GM18499 (cell line): Measurements from ENCODE around the gene KRT222.

Experiments used
- ATAC-seq: cut with Tn5 transposase; IDR thresholded peaks from one replicate; pipeline ENCODE4 v1.9.1; 2021; ENCODE audit warnings: moderate number of reproducible peaks; ENCODE audit not compliant: insufficient read depth, unreplicated experiment

The KRT222 gene

GRCh38 chr17:40659911-40660310 lies 5.1 kb downstream of the KRT222 start:
- no peak for ATAC-seq

DNA sequence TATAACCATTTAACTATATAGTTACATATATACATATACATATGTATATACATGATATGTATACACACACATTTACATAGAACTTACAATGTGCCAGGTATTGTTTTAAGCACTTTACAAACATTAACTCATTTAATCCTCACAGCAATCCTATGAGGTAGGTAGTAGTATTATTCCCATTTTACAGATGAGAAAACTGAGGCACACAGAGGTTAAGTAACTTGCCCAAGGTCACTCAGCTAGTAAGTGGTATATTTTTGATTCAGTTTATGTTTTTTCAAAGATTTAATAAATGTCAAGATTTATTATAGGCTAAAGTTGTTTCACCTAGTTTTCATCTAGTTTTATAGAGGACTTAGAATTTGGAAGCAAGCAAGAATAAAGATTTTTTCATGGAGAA lies 6.6 kb downstream of the KRT222 start:
- ATAC-seq = no peak

DNA sequence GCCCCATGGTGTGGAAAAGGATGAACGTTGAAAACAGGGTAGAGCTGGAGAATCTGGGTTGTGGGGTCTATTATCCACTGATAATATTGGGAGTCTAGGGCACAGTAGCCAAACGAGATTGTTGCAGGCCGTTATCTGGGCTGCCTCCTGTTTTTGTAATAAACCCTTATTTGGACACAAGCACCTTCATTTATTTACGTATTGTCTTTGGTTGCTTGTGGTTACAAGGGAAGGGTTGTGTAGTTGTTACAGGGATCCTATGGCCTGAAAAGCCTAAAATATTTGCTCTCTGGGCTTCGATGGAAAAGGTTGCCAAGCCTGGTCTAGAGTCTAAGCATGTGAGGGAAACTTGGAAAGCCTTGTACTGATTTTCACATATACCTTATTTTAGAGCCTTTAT lies 13.0 kb downstream of the KRT222 start:
- ATAC-seq = no peak

DNA sequence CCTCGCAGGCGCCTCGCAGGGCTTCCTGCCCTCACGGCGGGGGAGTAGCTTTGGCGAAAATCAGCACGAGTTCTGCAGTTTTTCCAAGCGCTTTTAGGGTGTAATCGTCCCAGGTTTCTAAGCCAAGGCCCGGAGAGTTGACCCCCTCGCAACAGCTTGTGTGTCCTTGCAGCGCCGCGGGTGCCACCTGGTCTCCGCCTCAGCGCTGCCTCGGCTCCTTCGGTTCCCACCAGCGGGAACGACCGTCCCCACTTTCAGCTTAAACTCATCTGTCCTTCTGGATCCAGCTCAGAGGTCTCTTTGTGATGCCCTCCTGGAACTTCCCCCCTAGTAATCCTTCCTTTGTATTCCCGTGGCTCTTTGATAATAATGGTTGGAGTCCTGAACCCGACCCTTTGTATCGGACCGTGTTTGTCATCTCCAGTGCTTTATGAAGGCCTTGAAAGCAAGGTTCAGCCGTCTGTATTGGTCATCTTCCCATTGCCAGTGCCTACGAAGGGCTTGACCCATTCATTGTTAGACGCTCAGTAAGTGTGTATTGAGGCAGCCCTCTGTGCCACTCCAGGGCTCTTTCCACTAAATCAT lies 16.5 kb downstream of the KRT222 start:
- no peak for ATAC-seq

GRCh38 chr17:40647624-40648383 lies 17.2 kb downstream of the KRT222 start, which contains the start of gene SMARCE1:
SMARCE1 (minus strand) TSS chr17:40647818; CDS start chr17:40645802, 2,016 bp downstream.
- no peak for ATAC-seq

DNA sequence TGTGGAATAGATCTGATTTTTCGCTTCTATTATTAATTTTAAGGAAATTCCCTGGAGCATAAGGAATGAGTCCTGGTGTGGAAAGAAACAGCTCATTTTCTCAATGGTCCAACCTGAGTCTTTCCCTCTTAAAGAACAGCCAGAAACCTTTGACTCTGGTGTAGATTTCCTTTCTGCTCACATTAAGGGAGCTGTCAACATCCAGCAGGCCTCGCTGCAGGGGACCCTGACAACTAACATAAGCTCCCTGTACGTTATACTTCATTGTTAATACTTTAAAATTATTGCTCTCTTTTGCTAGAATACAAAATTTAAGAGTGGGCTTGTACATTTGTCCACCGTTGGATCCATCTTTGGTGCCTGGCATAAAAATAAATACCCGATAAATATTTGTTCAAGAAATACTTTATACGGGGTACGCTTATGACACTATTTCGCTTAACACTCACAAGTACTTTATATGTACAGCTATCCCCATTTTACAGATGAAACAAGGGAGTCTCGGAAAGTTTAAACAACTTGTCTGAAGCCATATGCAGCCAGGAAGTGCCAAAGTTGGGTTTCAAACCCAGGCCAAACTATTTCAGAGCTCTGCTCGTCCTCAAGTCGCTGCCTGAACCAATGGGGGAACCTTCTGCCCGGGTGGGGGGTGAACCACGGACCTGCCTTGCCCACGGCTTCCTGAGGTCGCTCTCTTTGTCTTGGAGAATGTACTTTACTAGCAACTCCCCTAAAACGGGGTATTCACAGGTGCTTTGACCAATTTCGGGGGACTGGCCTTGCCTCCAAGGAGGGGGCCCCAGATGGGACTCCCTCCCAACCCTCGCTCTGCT lies 18.0 kb downstream of the KRT222 start:
- ATAC-seq = no peak

- no peak for ATAC-seq
Observed at GRCh38 chr17:40645943-40646342, 19.0 kb downstream of the KRT222 start.

GRCh38 chr17:40645291-40645690 lies 19.7 kb downstream of the KRT222 start:
- no peak for ATAC-seq

DNA sequence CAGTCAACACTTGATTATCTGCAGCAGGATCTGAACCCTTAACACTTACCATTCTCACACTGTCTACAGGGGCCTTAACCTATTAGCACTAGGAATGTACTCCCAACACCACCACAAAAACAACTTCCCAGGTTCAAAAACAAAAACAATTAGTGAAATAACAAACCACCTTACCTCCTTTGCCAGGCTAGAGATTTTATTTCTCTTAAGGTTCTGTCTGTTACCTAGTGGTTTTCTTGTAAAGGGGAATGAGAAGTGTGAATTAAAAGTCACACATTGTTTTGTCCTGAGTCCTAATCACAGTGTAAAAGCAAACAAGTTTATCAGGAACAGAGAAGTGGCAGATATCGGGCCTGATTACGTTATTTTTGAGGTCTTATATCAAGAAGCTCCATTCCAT lies 27.0 kb downstream of the KRT222 start:
- no peak for ATAC-seq

DNA sequence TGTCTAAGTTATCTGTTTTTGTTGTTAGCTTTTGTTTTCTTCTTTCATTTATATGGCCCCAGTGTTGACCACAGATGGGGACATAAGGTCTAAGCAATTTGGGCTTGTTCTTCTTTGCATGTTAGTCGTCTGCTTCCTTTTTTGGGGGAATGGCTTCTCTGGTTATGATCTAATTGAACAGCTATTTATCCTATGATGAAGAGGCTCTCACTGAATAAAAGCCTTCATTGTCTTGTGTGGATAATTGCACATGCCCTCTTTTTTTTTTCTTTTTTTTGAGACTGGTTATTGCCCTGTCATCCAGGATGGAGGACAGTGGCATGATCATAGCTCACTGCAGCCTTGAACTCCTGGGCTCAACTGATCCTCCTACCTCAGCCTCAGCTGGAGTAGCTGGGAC lies 31.1 kb downstream of the KRT222 start:
- no peak for ATAC-seq

DNA sequence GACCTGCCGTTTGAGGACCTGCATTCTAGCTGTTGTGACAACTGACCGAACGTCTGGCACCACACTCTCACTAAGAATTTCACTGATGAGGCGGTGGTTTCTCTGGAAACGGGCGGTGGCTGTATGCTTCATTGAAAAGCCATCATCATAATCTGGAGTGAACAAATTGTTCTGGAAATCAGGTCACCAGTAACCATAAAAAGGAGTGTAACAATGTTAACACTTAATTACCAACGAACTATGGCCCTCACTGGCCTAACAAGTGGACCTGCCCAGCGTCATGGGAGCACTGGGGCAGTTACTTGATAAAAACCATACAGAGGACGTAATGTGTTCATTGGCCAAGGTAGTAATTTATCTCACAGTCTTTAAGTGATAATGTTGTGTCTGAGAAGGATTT lies 32.8 kb downstream of the KRT222 start:
- ATAC-seq = no peak

GRCh38 chr17:40629842-40630241 lies 35.1 kb downstream of the KRT222 start:
- no peak for ATAC-seq

DNA sequence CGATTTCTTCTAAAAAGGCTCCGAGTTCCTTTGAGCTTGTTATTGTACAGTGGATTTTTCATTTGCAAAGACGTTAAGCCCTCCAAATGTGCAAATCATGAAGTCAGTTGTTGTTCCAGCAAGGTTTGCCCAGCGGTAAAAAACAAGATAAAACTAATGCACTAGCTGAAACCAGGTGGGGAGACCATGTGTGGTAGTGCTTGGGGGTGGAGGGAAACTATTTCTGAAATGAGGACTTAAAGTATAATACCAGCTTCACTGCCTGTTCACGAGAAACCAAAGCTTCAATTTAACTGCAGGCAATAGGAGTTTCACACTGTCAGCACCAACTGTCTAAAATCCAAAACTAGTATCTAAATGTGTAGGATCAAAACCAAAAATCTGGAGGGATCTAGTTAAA lies 39.7 kb downstream of the KRT222 start:
- no peak for ATAC-seq

DNA sequence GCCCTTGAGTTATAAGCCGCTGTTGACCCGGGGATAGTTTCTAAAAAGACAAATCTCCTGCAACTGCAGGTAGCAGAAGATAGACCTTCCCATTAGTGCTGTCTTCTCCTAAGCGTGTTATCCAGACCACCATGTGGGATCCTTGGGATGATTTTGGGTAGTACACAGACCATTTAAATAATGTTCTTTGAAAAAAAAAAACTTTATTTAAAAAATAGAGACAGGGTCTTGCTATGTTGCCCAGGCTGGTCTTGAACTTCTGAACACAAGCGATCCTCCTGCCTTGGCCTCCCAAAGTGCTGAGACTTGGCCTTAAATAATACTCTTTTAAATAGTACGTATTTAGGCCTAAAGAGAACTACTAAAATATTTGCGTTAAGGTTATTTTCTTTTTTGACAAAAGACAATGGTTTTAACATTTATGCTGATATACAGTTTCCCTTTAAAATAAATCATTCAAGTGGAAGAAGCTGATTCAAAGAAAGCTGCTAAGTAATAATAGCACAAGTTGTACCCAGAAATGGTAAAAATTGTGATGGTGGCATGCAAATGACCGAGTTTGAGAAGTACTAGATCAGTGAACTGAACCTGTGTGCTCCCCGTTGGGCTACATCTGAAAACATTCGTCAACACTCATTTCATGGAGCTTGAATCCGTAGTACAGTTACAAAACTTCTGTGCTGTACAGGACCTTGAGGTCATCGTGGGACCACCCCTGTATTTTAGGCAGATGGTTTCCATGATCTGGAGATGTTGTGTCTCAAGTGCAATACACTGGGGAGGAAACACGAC lies 41.4 kb downstream of the KRT222 start:
- no peak for ATAC-seq

- ATAC-seq = no peak
Observed at GRCh38 chr17:40622509-40622928, 42.5 kb downstream of the KRT222 start.

- no peak for ATAC-seq
Observed at GRCh38 chr17:40621578-40621977, 43.4 kb downstream of the KRT222 start.

DNA sequence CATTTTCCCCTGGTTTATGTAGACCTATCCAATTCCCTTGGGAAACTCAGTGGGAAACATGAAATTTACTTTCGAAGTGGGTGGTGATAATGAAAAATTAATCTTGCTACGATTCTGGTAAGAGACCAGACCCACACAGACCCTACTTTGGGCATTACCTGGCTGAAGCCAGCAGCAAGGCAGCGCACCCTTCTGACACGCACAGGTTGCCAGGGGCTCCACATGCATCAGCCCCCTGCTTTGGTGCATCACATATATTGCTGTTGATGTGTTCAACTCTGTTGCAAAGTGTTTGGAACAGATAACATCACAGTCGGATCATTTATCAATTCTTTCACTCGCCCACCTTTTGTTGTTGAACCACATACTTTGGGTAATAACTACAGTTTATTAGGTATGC lies 44.0 kb downstream of the KRT222 start:
- no peak for ATAC-seq

DNA sequence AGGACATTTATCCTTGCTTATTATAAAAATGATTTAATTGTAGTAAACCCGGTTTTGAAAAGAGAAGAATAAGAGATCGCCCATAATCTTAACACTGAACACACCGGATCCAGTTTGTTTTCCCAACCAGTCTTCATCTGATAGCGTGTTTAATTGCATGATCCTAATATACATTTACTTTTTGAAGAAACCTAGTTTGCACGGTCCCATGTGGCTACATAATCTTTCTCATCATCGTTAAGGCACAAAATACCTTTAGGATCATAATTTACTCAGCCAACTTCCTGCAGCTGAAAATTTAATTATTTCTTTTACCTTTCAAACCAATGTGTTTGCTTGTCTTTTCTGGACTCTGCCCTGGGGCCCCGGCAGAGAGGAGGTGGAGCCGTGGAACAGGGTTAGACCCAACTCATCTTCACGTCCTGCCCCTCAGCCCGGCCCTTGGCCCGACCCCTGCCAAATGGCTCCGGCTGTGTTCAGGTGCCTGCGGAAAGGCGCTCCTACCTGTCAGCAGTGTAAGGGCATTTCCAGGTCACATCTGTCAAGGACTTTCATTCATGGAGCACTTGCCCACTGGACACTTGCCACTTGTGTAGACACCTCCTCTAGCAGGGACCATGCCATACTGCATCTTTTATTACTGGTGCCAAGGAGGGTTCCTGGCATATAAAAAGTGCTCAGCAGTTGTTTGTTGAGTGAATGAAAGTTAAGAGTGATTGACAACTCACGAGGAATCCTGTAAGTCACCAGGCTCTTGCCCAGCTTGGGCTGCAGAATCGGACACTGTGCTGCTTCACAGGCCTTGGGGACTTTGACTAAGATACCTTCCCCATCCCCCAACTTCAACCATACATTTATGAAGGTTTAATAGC lies 46.0 kb downstream of the KRT222 start:
- no peak for ATAC-seq

- no peak for ATAC-seq
Observed at GRCh38 chr17:40617678-40618240, 47.2 kb downstream of the KRT222 start.
